HG02678 (cell line): ENCODE measurements around the gene LIPI.
"Not testable (repeated sequence)": the region's sequence is repeated elsewhere in the genome, so short reads cannot be mapped to it uniquely, and the experiment has no call there.

Source experiments
- ATAC-seq: cut with Tn5 transposase; IDR thresholded peaks from one replicate; pipeline ENCODE4 v1.9.1; 2021; ENCODE audit warnings: mild to moderate bottlenecking, moderate library complexity; ENCODE audit not compliant: unreplicated experiment

The LIPI gene

DNA sequence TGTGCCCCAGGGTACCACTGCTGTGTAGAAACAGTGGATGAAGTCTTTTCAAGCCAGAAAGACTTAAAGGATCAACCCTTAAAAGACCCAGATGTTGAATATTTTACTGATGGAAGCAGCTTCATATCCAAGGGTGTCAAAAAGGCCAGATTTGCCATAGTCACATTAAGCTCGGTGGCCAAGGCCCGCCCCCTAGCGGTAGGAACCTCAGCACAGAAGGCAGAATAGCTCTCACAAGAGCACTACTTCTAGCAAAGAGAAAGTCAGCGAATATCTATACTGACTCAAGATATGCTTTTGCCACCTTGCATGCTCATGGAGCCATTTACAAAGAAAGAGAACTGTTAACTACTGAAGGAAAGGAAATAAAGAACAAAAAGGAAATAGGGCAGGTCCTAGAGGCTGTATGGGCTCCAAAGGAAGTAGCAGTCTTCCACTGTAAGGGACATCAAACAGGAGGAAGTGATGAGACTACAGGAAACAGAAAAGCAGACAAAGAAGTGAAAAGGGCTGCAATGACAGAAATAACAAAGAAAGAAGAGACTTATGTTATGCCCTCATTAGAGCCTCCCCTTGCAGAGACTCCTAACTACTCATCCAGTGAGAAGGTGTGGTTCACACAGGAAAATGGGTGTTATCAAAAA lies 90.5 kb downstream of the LIPI start:
- peak; percentile 44 for ATAC-seq

DNA sequence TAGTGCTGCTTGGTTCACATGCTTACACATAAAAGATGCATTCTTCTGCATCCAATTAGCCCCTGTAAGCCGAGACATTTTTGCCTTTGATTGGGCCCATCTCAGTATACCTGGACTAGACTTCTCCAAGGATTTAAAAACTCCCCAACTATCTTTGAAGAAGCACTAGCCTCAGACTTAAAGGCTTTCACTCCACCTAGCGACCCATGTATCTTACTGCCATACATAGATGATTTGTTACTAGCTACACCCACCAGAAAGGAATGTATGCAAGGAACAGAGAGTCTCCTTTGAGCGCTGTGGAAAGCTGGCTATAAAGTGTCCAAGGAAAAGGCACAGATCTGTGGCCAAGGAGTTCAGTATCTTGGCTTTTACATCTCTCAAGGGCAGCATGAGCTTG lies 91.7 kb downstream of the LIPI start:
- no peak for ATAC-seq

DNA sequence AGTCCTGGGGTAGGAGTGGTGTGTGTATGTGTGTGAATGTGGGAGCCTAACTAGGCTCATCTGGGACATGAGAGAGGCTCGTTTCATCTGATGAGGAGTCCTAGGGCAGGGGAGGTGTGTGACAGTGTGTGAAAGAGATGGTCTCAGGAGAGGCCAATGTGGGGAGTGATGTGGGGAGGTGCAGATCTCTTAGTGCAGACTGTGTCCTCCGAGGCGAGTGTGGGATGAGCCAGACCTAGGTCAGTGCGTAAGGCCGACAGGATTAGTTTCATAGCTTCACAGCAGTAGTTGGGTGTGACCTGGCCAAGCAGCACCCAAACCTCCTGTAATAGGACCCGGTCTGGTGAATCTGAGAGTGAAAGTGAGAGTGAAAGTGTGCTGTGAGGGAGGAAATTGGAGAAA lies 94.7 kb downstream of the LIPI start:
- ATAC-seq = peak; percentile 88

DNA sequence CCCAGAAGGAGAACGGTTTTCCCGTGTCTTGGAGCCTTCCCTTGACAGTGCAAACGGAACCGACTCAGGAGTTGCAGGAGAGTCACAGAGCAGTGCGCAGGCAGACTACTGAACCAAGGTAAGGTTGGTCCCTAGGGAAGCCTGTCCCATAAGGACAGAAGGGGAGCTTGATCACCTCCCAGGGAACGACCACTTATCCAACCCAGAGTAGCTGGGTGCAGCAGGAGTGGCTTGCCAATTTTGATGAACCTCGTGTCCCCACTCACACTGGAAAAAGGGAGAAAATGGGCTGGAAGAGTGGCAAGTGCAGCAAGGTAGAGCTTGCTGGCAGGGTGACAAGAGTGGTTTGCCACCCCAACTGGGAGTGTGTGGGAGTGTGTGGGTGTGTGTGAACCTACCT lies 95.1 kb downstream of the LIPI start:
- no peak for ATAC-seq

DNA sequence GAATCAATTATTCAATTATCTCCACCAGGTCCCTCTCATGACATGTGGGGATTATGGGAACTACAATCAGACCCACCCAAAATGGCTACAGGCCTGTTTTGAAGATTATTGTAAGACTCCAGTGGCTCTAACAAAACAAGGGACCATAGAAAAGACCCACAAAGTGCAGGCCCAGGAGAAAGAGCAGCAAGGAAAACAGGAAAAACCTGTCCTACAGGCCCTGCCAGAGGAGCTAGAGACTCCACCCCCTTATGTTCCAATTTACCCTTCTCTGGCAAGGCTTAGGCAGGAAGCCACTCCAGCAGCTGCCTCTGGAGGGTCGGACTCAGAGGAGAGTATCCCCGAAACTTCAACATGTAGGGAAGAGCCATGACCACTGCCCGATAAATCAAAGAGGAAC lies 96.5 kb downstream of the LIPI start:
- ATAC-seq = no peak

DNA sequence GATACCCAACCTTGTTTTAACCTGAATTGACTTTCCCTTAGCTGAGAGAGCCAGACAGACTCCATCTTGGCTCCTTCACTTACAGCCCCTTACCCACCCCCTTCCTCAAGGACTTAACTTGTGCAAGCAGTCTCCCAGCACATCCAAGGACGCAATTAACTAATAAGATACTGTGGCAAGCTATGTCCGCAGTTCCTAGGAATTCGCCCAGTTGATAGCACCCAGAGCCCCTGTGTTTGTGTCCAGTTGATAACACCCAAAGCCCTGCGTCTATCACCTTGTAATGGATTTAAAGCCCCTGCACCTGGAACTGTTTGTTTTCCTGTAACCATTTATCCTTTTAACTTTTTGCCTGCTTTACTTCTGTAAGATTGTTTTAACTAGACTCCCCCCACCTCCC lies 106.2 kb downstream of the LIPI start:
- ATAC-seq = not testable (repeated sequence)

DNA sequence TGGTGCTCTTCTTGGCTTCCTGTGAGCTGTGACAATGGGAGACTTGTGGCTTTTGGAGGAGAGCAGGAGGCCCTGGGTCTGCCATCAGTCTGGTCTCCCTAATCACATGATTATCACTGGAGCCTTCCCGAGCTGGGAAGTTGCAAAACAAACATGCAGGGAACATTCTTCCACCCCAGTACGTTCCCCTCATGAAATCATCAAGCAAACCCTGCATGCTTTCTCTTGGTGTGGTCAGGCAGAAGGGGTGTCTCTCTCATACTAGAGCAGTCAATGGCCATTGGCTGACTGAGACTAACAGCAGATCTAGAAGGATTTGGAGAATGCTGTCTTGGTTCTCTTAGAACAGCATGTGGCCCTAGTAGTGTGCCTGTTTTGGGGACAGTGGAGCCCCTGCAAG lies 111.2 kb downstream of the LIPI start:
- ATAC-seq = no peak

DNA sequence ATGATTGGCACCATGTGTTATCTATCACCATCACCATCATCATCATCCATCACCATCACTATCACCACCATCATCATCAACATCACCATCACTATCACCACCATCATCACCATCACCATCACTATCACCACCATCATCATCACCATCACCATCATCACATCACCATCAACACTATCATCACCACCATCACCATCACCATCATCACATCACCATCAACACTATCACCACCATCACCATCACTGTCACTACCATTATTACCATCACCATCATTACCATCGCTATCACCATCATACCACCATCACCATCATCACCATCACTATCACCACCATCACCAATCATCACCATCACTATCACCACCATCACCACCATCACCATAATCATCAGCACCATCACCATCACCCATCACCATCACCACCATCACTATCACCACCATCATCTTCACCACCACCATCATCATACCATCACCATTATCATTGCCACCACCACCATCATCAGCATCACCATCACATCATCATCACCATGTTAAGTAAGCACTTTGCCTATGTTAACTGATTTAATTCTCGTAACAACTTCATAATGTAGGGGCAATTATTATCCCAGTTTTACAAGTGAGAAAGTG lies 112.8 kb downstream of the LIPI start:
- ATAC-seq = no peak

DNA sequence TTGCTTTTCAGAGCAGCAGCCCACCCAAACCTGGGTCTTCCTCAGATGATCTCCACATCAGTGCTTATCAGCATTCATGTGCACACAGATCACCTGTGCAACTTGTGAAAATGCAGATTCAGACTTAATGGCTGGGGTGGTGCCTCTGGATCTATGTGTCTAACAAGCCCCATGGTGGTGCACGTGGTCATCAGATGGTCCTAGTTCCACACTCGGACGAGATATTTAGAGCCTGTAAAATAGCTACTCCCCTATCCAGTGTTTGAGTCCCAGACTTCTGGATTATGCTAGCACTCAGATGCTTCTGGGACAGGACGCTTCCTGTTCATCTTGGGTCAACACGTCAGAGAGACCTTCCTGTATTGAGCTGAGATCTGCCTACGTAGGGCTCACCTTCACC lies 114.2 kb downstream of the LIPI start:
- no peak for ATAC-seq

DNA sequence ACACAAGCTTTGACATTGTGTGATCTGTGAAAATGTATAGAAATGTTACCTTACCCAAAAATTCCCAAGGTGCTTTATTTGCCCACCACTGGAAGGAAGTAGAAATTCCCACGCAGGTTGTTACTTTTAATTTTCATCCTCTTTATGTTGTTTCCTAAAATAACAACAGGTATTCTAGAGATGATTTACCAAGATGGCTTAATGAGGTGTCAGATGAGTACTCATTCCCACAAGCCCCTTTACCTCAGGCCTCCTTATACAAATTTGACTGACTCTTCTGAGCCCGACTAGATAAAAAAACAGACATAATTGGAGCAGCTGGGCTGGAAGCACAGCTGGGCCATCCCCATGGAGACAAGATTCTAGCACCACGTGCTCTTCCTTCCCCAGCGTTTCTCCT lies 114.6 kb downstream of the LIPI start:
- ATAC-seq = no peak

DNA sequence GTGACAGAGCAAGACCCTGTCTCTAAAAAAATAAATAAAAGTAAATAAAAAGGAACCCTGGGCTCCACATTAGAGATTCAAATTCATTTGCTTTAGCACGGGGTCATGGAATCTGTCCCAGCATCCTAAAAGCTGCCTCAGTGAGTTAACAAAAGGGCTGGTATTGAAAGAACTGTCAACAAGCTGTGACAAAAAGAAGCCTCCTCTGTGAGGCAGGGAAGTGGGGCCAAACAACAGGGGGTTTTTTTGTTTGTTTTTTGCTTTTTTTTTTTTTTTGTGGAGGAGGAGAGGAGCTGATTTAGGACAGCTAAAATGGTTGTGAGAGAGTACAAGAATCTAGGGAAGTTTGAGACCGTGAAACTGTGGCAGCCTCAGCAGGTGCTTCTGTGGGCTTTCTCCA lies 115.7 kb downstream of the LIPI start:
- no peak for ATAC-seq

DNA sequence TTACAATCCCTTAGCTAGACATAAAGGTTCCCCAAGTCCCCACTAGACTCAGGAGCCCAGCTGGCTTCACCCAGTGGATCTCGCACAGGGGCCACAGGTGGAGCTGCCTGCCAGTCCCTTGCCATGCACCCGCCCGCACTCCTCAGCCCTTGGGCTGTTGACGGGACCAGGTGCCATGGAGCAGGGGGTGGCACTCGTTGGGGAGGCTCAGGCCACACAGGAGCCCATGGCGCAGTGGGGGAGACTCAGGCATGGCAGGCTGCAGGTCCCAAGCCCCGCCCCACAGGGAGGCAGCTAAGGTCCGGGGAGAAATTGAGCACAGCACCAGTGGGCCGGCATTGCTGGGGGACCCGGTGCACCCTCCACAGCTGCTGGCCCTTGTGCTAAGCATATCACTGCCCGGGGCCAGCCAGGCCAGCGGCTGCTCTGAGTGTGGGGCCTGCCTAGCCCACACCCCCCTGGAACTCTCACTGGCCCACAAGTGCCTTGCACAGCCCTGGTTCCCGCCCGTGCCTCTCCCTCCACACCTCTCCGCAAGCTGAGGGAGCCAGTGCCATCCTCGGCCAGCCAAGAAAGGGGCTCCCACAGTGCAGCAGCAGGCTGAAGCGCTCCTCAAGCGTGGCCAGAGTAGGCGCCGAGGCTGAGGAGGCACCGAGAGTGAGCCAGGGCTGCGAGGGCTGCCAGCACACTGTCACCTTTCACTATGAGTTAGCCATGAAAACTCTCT lies 117.8 kb downstream of the LIPI start:
- ATAC-seq = no peak

DNA sequence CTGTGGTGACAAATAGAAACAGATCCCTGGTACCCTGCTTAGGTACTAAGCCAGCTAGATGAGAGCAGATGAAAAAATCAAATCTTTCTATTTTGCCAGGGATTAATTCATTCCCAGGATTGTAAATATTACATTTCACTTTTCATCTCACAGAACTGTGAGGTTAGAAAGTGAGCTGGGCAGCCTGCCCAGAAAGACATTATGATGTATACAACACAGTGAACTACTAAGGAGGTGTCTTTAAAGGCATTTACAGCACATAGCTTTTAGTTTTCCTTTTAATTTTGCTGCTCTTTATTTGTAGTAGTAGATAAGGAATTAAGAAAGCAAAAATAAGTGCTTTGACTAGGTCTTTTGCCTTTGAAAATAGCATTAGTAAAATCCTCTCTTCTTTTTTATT lies 120.6 kb downstream of the LIPI start:
- not testable (repeated sequence) for ATAC-seq

DNA sequence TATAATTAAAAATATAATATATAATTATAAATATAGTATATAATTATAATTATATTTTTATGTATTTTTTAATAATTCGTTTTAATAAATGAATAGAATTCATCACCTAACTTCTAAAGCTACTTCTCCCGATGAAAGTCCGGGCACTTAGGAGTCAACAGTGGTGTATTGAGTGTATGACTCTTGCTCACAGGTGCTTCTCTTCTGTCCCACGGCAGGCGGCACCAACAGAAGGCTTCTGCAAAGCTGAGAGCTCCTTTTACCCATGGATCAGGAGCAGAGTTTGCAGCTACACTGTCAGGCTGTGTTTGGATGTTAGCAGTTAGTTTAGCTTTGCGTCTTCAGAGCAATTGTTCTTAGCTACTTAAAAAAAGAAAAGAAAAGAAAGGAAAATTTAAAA lies 122.4 kb downstream of the LIPI start:
- ATAC-seq = no peak

DNA sequence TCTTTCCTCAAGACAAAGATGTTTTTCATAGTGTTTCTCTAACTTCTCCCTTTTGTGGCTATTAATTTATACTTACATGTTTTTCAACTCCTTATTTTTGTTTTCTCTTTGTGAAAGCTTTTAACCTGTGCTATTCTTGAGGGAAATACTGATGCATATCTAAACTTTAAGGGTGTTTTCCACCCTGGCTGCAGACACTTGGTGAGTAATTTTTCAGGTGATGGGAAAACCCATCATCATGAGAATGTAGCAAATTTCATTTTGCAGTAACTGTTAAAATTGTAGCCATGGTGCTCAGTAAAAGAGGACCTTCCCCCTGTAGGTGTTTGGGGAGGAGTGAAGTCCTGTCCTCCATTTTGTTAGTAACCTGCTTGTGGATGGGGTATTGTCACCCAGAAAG lies 124.2 kb downstream of the LIPI start:
- peak; percentile 66 for ATAC-seq

DNA sequence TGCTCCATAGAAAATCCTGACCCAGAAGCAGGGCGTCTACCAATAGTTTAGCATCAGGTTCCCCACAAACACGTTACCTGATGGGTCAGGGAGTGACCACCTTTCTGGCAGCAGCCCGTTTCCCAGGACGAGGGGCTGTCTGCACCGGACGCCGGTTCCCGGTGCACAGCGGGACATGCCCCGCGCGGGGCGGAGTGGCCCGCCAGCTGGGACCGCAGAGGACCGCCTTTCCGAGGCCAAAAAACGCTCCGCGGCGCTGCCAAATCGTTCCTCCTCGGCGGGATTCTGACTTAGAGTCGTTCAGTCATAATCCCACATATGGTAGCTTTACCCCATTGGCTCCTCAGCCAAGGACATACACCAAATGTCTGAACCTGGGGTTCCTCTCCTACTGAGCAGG lies 126.1 kb downstream of the LIPI start:
- no peak for ATAC-seq

DNA sequence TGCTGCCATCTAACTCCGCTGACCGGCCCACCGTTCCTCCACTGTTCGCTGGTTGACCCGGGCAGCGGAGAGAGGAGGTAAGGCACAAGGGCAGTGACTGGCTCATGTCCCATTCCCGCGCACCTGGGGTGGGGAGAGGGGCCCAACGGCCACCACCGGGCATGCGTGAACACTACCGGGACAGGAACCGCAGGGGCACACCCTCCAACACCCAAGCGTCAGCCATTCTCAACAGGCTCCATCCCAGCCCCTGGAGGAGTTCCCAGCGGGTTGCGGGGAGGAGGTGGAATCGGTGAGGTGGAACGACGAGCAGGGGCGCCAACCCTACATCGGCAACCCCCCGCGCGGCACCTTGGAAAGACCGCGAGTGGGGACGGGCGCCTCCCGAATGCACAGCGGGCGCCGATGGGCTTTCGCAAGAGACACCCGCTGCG lies 126.7 kb downstream of the LIPI start:
- no peak for ATAC-seq

DNA sequence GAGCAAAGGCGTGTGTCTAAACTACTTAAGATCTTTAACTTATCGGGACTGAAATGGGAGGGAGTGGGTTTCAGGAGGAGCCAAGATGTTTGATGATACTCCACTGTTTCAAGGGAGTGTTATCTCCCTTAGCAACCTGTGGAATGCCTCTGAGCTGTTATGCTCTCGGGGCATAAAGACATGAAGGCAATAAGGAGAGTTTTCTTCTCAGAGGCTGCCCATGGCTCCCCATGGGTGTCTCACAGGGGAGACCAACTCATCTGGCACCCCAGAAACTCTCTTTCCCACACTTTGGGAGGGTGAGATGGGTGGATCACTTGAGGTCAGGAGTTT lies 130.0 kb downstream of the LIPI start:
- ATAC-seq = no peak

DNA sequence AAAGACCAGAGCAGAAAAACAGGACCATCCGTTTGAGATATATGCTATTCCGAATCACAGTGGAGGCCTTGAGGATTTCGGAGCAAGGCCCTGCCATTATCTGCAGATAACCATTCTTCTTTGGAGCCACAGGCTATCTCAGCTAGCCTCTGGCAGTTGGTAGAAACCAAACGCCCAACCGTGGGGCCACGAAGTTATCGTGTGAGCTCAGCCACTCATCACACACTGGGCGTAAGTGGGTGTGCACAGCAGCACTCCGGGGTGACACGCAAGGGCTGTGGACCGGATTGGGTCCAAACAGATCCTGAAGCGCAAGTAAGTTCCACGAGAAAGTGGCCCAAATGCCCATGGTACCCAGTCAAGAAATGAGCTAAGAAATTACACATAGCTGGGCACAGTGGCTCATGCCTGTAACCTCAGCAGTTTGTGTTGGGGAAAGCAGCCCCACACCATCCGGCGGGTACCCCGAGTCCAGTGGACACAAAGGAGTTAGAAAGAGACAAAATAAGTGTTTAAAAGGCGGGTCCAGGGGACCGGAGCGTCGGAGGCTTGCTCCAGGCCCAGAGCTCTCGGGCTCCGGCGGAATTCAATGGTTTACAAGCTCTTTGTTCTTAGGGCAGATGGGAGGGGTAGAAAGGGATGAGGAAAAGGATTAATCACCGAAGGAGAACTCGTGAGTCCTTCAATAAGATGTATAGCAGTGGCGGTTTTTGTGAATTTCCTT lies 130.6 kb downstream of the LIPI start:
- ATAC-seq = no peak

DNA sequence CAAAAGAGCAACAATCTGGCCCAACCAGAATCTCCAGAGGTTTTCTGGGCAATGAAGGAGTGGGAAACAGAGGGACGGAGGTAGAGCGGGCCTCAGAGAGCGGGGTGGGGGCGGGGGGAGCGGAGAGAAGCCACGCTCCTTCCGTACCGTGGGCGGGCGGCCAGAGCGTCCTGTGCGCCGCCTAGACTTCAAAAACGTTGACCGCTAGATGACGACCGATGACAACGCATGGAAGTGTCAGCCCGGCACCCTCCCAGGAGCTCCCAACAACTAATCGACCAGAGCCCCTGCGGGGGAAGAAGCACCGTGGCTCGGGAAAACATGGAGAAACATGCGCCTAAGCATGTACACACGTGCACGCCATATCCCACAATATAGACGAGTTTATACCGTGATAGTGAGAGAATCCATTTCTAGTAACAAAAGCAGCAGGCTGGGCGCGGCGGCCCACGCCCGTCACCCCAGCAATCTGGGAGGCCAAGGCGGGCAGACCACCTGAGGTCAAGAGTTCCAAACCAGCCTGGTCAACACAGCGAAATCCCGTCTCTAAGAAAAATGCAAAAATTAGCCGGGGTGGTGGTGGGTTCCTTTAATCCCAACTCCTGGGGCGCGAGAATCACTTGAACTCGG lies 131.9 kb downstream of the LIPI start:
- ATAC-seq = no peak

DNA sequence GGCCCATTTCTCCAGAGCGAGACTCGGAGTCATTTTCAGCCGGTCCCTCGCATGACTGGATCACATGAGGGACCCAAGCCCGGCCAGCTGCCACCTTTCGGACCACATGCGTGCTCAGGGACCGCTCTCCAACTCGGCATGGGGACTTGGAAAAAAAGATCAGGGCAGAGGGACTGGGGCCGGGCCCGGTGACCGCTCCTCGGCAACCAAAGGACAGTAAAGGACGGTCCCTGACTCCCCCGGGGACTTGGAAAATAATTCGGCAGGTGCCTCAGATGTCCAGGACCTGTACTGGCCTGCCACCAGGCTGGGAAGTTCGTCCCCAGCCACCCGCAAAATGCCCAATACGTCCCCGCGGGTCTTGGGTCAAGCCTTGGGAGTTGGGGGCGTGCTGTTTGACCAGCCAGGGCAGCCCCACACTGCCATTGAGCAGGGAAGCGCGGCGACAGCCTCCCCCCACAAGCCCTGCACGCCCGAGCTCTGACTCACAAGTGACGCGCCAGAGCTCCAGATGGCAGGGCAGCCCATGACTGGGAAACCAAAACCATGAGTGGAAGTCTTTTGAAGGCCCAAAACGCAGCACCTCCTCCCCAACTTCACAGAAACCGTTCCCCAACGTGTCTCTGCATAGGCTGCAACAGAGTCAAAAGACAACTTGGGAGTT lies 134.5 kb downstream of the LIPI start:
- ATAC-seq = no peak
